ENCODE data around the gene NBAS.

DNA sequence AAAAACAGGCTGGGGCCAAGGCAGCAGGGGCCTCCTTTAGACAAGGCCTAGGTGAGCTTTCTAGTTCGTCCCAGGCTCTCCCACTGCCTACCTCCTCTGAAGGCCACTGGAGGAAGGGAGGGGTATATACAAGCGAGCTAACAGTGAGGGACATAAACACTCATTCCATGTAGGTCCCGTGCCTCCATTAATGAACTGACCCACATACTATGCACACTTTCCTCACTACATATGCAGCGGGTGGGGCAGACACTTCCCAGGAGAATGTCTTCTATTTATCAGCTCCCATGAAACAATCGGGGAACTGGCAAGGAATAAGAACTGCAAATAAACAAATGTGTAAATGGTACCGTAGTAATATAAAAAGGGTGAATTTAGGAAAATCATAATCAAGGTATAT lies 336.5 kb downstream of the NBAS start:
- TF ChIP-seq POLR2AphosphoS5 (IDR thresholded peaks at IDR 0.05; ENCODE audit: borderline replicate concordance, low read depth, low read length) (no peak), EZH2 (IDR thresholded peaks at IDR 0.05) (no peak), FOXP2 (optimal IDR thresholded peaks at IDR 0.05; ENCODE audit: control extremely low read depth, extremely low read length, insufficient read depth) (no peak)

Measured in SK-N-MC (cell line).